Ovary (tissue), 9 donors: ENCODE data around the gene HS3ST4. TPM values are rescaled to one million over a fixed set of nuclear protein-coding genes. Genes with fewer than 3 reads are reported as not detected.

ENCODE experiments used
- DNase-seq, 5 donors: peaks; one replicate each; pipeline ENCODE4 v3.0.0-alpha.2; 2019 to 2020
- H3K27ac ChIP-seq, 2 donors: fragments of 200-600 bp; one replicate each; pipeline versions ENCODE4 v1.5.1 to v1.8.0; 2019 to 2022
- H3K27me3 ChIP-seq: fragments of 200-600 bp; one replicate; pipeline ENCODE4 v1.8.0; 2022
- H3K36me3 ChIP-seq: fragments of 200-600 bp; sonication (generic); one replicate; pipeline ENCODE4 v1.5.1; 2019
- H3K4me1 ChIP-seq: one replicate; pipeline ENCODE4 v1.8.1; 2013; ENCODE audit warnings: mild to moderate bottlenecking, moderate library complexity; ENCODE audit not compliant: insufficient read depth
- H3K4me3 ChIP-seq: fragments of 200-600 bp; sonication (generic); one replicate; pipeline ENCODE4 v1.5.1; 2017
- H3K9me3 ChIP-seq, 2 donors: fragments of 200-600 bp in 1 of 2; sonication (generic) in 1 of 2; one replicate each; pipeline versions ENCODE4 v1.5.1 to v1.8.1; 2013 to 2019; ENCODE audit warnings: mild to moderate bottlenecking in 1 of 2, moderate library complexity in 1 of 2
- CTCF ChIP-seq, 3 donors: fragments of 450-650 bp in 2 of 3; fragments of 200-600 bp in 1 of 3; IDR thresholded peaks; one replicate each; pipeline versions ENCODE4 v1.5.1 to v1.8.0; 2016 to 2022; ENCODE audit warnings: antibody characterized with exemption in 3 of 3, mild to moderate bottlenecking in 1 of 3
- EP300 ChIP-seq: sonication (generic); formaldehyde crosslinking; IDR thresholded peaks from one replicate; pipeline ENCODE4 v1.6.1; 2017; ENCODE audit warnings: antibody characterized with exemption
- POLR2A ChIP-seq: fragments of 450-650 bp; IDR thresholded peaks from one replicate; pipeline ENCODE4 v1.6.1; 2017; ENCODE audit warnings: antibody characterized with exemption, mild to moderate bottlenecking, moderate library complexity
- WGBS, 3 donors: extraction: QIAGEN DNeasy Blood & Tissue Kit in 1 of 3; methylation state at CpG; one replicate each; pipeline versions ENCODE4 v1.1.5 to v1.1.7; 2013 to 2017; 5-methylcytosine and 5-hydroxymethylcytosine counted together
- intact Hi-C, 4 donors: fragments of 100-400 bp; cut with DNase I; formaldehyde crosslinking; loops; one replicate each; pipeline versions ENCODE4 v1.11.0 to v1.15.1; 2022 to 2023
- polyA plus RNA-seq, 2 donors: library from polyadenylated mRNA; stranded (reverse); fragments of 200-250 nt in 1 of 2; fragments of 350-450 nt in 1 of 2; fragmentation: Illumina TruSeq in 1 of 2; extraction: RNeasy Lipid Tissue Mini Kit (QIAGEN cat#74804) in 1 of 2; gene quantifications; one replicate each; pipeline ENCODE4 v1.2.3, GENCODE V29; 2013 to 2014
- total RNA-seq, 7 donors: library from RNA; depleted of rRNA in 2 of 7; stranded (reverse); fragments of >200 nt in 2 of 7; fragmentation: NEBNext Ultra II Directional in 3 of 7; extraction: Animal tissue kit (Norgen Biotek cat#: 25700) in 3 of 7; gene quantifications; one replicate each; pipeline versions ENCODE4 v1.1.0 to v1.2.4, GENCODE V29; 2016 to 2023
- donor health status: DM: no; HTN: no; CAD: no; lungs with moderate emphysema.
- donor health status: DM: no; HTN: no; CAD: no.
- donor health status: Bipolar disorder and iron deficiency.
- donor health status: DM: yes; HTN: yes; CAD: no.
- donor health status: DM: no; HTN: no; CAD: no.
- donor health status: DM: yes; HTN: yes; CAD: no.

HS3ST4 gene
- total and polyA plus RNA-seq, 9 donors: 0.10 to 0.34 TPM; not detected in 7

DNA sequence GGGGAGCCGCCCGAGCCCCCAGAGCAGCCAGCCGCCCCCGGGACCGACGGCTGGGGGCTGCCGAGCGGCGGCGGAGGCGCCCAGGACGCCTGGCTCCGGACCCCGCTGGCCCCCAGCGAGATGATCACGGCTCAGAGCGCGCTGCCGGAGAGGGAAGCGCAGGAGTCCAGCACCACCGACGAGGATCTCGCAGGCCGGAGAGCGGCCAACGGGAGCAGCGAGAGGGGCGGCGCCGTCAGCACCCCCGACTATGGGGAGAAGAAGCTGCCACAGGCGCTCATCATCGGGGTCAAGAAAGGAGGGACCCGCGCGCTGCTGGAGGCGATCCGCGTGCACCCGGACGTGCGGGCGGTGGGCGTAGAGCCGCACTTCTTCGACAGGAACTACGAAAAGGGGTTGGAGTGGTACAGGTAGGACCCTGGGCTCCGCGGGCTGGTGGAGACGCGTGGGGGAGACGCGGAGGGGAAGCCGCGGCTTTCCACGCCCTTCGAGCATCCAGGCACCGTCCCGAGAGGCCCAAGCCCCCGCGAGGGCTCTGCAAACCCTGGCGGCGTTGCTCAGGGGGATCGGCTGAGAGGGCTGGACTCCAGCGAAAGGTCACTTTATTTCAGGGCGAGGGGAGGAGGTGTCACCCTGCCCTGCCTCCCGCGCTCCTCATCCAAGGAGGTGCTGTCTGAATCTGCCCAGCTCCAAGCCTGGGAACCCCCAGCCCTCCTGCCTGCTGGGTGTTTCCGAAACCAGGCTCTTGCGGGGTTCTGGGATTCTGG, 1.2 kb downstream of the HS3ST4 start:
- Histone ChIP-seq H3K36me3 (no peaks in the 10 kb centered on the region), H3K4me3 (no peak overlapping the region), H3K27ac (no peak overlapping the region), H3K27me3 (no peaks in the 10 kb centered on the region), H3K9me3 (no peaks in the 10 kb centered on the region), H3K4me1 (no peaks in the 10 kb centered on the region)
- WGBS, 3 donors: 0 to 2% (median 1%) methylated on average over 51 to 70 of the region's 70 CpGs
- DNase-seq: no peak
- intact Hi-C loops: no loop called here
- TF ChIP-seq CTCF (IDR thresholded peaks at IDR 0.05) (no peak), EP300 (no peak), POLR2A (no peak)

- no peaks in the 10 kb centered on the region for H3K4me1 ChIP-seq
- no peaks in the 10 kb centered on the region for H3K9me3 ChIP-seq
- intact Hi-C loops: no loop called here
- no peaks in the 10 kb centered on the region for H3K36me3 ChIP-seq
- H3K27ac ChIP-seq: no peak overlapping the region
- TF ChIP-seq POLR2A (no peak), EP300 (no peak), CTCF (IDR thresholded peaks at IDR 0.05) (no peak)
- H3K4me3 ChIP-seq: no peak overlapping the region
- 3 to 5% (median 4%) methylated on average over 9 of the region's 9 CpGs for WGBS, 3 donors
- H3K27me3 ChIP-seq: no peaks in the 10 kb centered on the region
- DNase-seq: no peak
Observed at GRCh38 chr16:25693631-25694030, 1.9 kb downstream of the HS3ST4 start.

- no peak for DNase-seq
- Histone ChIP-seq H3K27ac (no peak overlapping the region), H3K4me1 (no peaks in the 10 kb centered on the region), H3K27me3 (no peaks in the 10 kb centered on the region), H3K4me3 (no peak overlapping the region), H3K36me3 (no peaks in the 10 kb centered on the region), H3K9me3 (no peaks in the 10 kb centered on the region)
- intact Hi-C loops: no loop called here
- 76 to 78% (median 78%) methylated on average over 7 of the region's 7 CpGs for WGBS, 3 donors
- TF ChIP-seq POLR2A (no peak), CTCF (IDR thresholded peaks at IDR 0.05) (no peak), EP300 (no peak)
Observed at GRCh38 chr16:25699069-25699468, 7.3 kb downstream of the HS3ST4 start.

DNA sequence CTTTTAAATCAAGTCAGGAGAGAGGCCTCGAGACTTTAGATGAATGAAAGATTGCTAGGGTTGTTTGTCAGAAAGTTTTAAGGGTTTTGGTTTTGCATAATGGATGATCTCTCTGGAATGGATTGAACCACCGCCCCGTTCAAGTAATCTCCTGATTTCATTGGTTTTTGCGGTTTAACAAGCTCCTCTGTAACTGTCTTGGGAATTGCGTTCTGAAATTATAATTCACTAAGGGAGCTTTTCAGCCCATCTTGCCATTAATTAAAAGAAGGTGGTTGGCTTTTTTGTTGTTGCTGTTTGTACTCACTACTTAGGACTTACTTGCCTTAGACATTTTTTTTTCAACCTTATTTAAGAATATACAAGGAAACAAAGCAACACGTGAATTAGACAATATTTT, 8.8 kb downstream of the HS3ST4 start:
- no peaks in the 10 kb centered on the region for H3K27me3 ChIP-seq
- WGBS, 3 donors: 74 to 81% (median 77%) methylated on average over 6 of the region's 6 CpGs
- no peak for DNase-seq
- no peaks in the 10 kb centered on the region for H3K9me3 ChIP-seq
- intact Hi-C loops: no loop called here
- H3K27ac ChIP-seq: no peak overlapping the region
- no peaks in the 10 kb centered on the region for H3K4me1 ChIP-seq
- TF ChIP-seq POLR2A: no peak
- no peak for TF ChIP-seq EP300
- no peak for TF ChIP-seq CTCF (IDR thresholded peaks at IDR 0.05)
- H3K4me3 ChIP-seq: no peak overlapping the region
- no peaks in the 10 kb centered on the region for H3K36me3 ChIP-seq
